Activated B cell treated with CpG ODN at 0.5 μM for 24 hours (primary cell): ENCODE measurements around the gene SLC24A4. TPM values are rescaled to one million over a fixed set of nuclear protein-coding genes. Genes with fewer than 3 reads are reported as not detected.

Experiments used
- ATAC-seq: fragments of 200-7000 bp; cut with Tn5 transposase; one replicate; pipeline ENCODE4 v1.10.0; 2021; ENCODE audit warnings: low read depth, mild to moderate bottlenecking, moderate library complexity
- CTCF ChIA-PET: fragments of 350-600 bp; sonication (Branson Sonifier 250); formaldehyde crosslinking; loops from one replicate; lab custom pipeline; 2021; ENCODE audit warnings: antibody characterized with exemption; lab: Charles Lee
- POLR2A ChIA-PET: fragments of 350-600 bp; sonication (Branson Sonifier 250); formaldehyde crosslinking; loops from one replicate; lab custom pipeline; 2021; ENCODE audit warnings: antibody characterized with exemption; lab: Charles Lee
- DNase-seq: peaks from one replicate; pipeline ENCODE4 v3.0.0; 2022
- H3K27ac Mint-ChIP-seq: one replicate; pipeline ENCODE4 v1.8.0; 2020; ENCODE audit warnings: mixed read lengths
- H3K27me3 Mint-ChIP-seq: one replicate; pipeline ENCODE4 v1.8.0; 2021; ENCODE audit warnings: mixed read lengths
- H3K36me3 Mint-ChIP-seq: one replicate; pipeline ENCODE4 v1.8.0; 2021; ENCODE audit warnings: low read depth, mixed read lengths
- H3K4me1 Mint-ChIP-seq: one replicate; pipeline ENCODE4 v1.8.0; 2021; ENCODE audit warnings: mixed read lengths
- H3K4me3 Mint-ChIP-seq: one replicate; pipeline ENCODE4 v1.8.0; 2020; ENCODE audit warnings: mild to moderate bottlenecking, mixed read lengths
- H3K9me3 Mint-ChIP-seq: one replicate; pipeline ENCODE4 v1.8.0; 2020; ENCODE audit warnings: mixed read lengths
- intact Hi-C: fragments of 100-400 bp; cut with micrococcal nuclease; formaldehyde crosslinking; loops from one replicate; pipeline ENCODE4 v1.15.1; 2024
- total RNA-seq: library from RNA; stranded (reverse); gene quantifications from 2 replicates; pipeline ENCODE4 v1.2.3, GENCODE V29; 2022
- TF ChIP-seq, protein P1 (sequence below): fragments of 200-600 bp; IDR thresholded peaks from one replicate; pipeline ENCODE4 v1.8.0; 2022; ENCODE audit warnings: antibody characterized with exemption, mild to moderate bottlenecking

Gene SLC24A4
- total RNA-seq, 1 donor from 2014 or later, result 0.09 TPM

GRCh38 chr14:92481811-92482555 is 159.0 kb downstream of the SLC24A4 start:
- DNase-seq, result no peak
- Mint-ChIP-seq H3K27me3 (peaks cover 27% of the 10 kb centered on the region), H3K27ac (no peak overlapping the region), H3K36me3 (no peaks in the 10 kb centered on the region), H3K9me3 (peaks cover 6% of the 10 kb centered on the region), H3K4me3 (no peak overlapping the region), H3K4me1 (no peaks in the 10 kb centered on the region)
- ChIA-PET POLR2A (no interaction called here), CTCF (interaction anchor here (0.8 kb wide), 1 partner anchor 16 kb away, joined by 3 read pairs; no protein-coding TSS in a partner anchor)
- intact Hi-C loops, result no loop called here
- TF ChIP-seq, protein P1, sequence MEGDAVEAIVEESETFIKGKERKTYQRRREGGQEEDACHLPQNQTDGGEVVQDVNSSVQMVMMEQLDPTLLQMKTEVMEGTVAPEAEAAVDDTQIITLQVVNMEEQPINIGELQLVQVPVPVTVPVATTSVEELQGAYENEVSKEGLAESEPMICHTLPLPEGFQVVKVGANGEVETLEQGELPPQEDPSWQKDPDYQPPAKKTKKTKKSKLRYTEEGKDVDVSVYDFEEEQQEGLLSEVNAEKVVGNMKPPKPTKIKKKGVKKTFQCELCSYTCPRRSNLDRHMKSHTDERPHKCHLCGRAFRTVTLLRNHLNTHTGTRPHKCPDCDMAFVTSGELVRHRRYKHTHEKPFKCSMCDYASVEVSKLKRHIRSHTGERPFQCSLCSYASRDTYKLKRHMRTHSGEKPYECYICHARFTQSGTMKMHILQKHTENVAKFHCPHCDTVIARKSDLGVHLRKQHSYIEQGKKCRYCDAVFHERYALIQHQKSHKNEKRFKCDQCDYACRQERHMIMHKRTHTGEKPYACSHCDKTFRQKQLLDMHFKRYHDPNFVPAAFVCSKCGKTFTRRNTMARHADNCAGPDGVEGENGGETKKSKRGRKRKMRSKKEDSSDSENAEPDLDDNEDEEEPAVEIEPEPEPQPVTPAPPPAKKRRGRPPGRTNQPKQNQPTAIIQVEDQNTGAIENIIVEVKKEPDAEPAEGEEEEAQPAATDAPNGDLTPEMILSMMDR, result no peak
- ATAC-seq, result no peak

- CTCF ChIA-PET, result interaction anchor here (0.8 kb wide), 1 partner anchor 17 kb away, joined by 3 read pairs; no protein-coding TSS in a partner anchor
- intact Hi-C loops, result no loop called here
- DNase-seq (no peak), ATAC-seq (no peak)
- Mint-ChIP-seq H3K4me1 (no peaks in the 10 kb centered on the region), H3K36me3 (no peaks in the 10 kb centered on the region), H3K9me3 (peaks cover 6% of the 10 kb centered on the region), H3K27me3 (peaks cover 34% of the 10 kb centered on the region), H3K4me3 (no peak overlapping the region), H3K27ac (no peak overlapping the region)
- TF ChIP-seq, protein P1, result no peak
- POLR2A ChIA-PET, result no interaction called here
These were observed 159.8 kb downstream of the SLC24A4 start for GRCh38 chr14:92482621-92483319.

GRCh38 chr14:92484132-92484823 is 161.3 kb downstream of the SLC24A4 start:
- Mint-ChIP-seq H3K9me3 (peaks cover 2% of the 10 kb centered on the region), H3K4me1 (no peaks in the 10 kb centered on the region), H3K27me3 (peaks cover 38% of the 10 kb centered on the region), H3K4me3 (no peak overlapping the region), H3K36me3 (no peaks in the 10 kb centered on the region), H3K27ac (no peak overlapping the region)
- no peak for DNase-seq
- no peak for ATAC-seq
- ChIA-PET CTCF (no interaction called here), POLR2A (no interaction called here)
- TF ChIP-seq, protein P1, result no peak
- intact Hi-C loops, result no loop called here

DNA sequence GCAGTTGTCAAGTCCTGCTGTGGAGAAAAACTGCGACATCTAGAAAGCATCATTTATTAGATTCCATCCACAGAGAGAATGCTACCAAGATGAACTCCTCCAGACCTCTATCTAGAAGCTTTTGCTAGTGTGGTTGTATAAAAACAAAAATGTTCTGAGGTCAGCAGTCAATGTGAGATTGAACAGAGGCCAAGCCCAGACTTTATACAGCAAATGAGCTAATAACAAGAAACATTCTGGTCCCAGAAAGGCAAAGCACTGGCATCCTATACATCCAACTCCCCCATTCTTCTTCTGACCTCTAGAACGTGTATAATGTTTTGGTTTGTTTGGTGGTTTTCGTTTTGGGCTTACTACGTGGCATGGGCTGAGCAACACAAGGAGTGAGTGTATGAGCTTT is 163.9 kb downstream of the SLC24A4 start:
- H3K4me3 Mint-ChIP-seq, result no peak overlapping the region
- ATAC-seq (no peak), DNase-seq (no peak)
- no peaks in the 10 kb centered on the region for H3K4me1 Mint-ChIP-seq
- H3K27me3 Mint-ChIP-seq, result peaks cover 38% of the 10 kb centered on the region
- CTCF ChIA-PET, result no interaction called here
- no peaks in the 10 kb centered on the region for H3K36me3 Mint-ChIP-seq
- POLR2A ChIA-PET, result interaction anchor here (0.6 kb wide), 1 partner anchor 50 kb away, joined by 7 read pairs; no protein-coding TSS in a partner anchor
- intact Hi-C loops, result no loop called here
- no peaks in the 10 kb centered on the region for H3K9me3 Mint-ChIP-seq
- no peak overlapping the region for H3K27ac Mint-ChIP-seq
- TF ChIP-seq, protein P1, result no peak
